Skeletal muscle cell (primary cell): ENCODE data around the gene PKP3.
"Not testable (repeated sequence)": the region's sequence is repeated elsewhere in the genome, so short reads cannot be mapped to it uniquely, and the experiment has no call there.

Source experiments
- DNase-seq: peaks from one replicate; pipeline ENCODE4 v3.0.0-alpha.2; 2010; ENCODE audit warnings: low read depth
- H3K4me3 ChIP-seq: 2 replicates; pipeline ENCODE4 v1.5.1; 2011; ENCODE audit warnings: low read depth, mild to moderate bottlenecking, control low read depth, low read length, moderate library complexity

The PKP3 gene

GRCh38 chr11:418343-419247 lies 24.6 kb downstream of the PKP3 start:
- DNase-seq, result no peak

GRCh38 chr11:419248-420005 lies 25.4 kb downstream of the PKP3 start:
- H3K4me3 ChIP-seq, result no peak overlapping the region
- DNase-seq, result no peak

More at GRCh38 chr11:418343-419247, 24.6 kb downstream of the PKP3 start:
- no peak overlapping the region for H3K4me3 ChIP-seq

GRCh38 chr11:420054-420910 lies 26.3 kb downstream of the PKP3 start:
- DNase-seq, result no peak

GRCh38 chr11:420911-421321 lies 26.9 kb downstream of the PKP3 start:
- DNase-seq, result no peak
- no peak overlapping the region for H3K4me3 ChIP-seq

More at GRCh38 chr11:420054-420910, 26.3 kb downstream of the PKP3 start:
- no peak overlapping the region for H3K4me3 ChIP-seq

- no peak for DNase-seq
- H3K4me3 ChIP-seq, result no peak overlapping the region
Measured at GRCh38 chr11:422249-422656, 28.2 kb downstream of the PKP3 start.

GRCh38 chr11:424232-424631 lies 30.2 kb downstream of the PKP3 start:
- H3K4me3 ChIP-seq, result no peak overlapping the region
- DNase-seq, result no peak

GRCh38 chr11:424766-425165 lies 30.8 kb downstream of the PKP3 start:
- not testable (repeated sequence) for H3K4me3 ChIP-seq, DNase-seq

GRCh38 chr11:425301-425700 lies 31.3 kb downstream of the PKP3 start:
- DNase-seq, result no peak
- no peak overlapping the region for H3K4me3 ChIP-seq

GRCh38 chr11:426851-427250 lies 32.8 kb downstream of the PKP3 start:
- H3K4me3 ChIP-seq, result no peak overlapping the region
- no peak for DNase-seq

- H3K4me3 ChIP-seq, result no peak overlapping the region
- DNase-seq, result no peak
Measured at GRCh38 chr11:428295-428694, 34.3 kb downstream of the PKP3 start.

GRCh38 chr11:429391-429790 lies 35.4 kb downstream of the PKP3 start:
- no peak overlapping the region for H3K4me3 ChIP-seq
- no peak for DNase-seq

GRCh38 chr11:429931-430456 lies 36.0 kb downstream of the PKP3 start:
- no peak overlapping the region for H3K4me3 ChIP-seq
- DNase-seq, result no peak

- H3K4me3 ChIP-seq, result no peak overlapping the region
- DNase-seq, result no peak
Measured at GRCh38 chr11:431921-432320, 37.9 kb downstream of the PKP3 start.

GRCh38 chr11:432501-433100 lies 38.6 kb downstream of the PKP3 start:
- no peak overlapping the region for H3K4me3 ChIP-seq
- no peak for DNase-seq

GRCh38 chr11:433111-433510 lies 39.1 kb downstream of the PKP3 start:
- DNase-seq, result no peak

GRCh38 chr11:433641-434040 lies 39.6 kb downstream of the PKP3 start:
- no peak for DNase-seq
- no peak overlapping the region for H3K4me3 ChIP-seq

More at GRCh38 chr11:433111-433510, 39.1 kb downstream of the PKP3 start:
- H3K4me3 ChIP-seq, result no peak overlapping the region

GRCh38 chr11:434496-434895 lies 40.5 kb downstream of the PKP3 start:
- DNase-seq, result no peak
- H3K4me3 ChIP-seq, result no peak overlapping the region

- DNase-seq, H3K4me3 ChIP-seq: not testable (repeated sequence)
Measured at GRCh38 chr11:434999-435740, 41.2 kb downstream of the PKP3 start.
